Omental fat pad (tissue), 4 donors: ENCODE measurements around the gene AMIGO3. TPM values are rescaled to one million over a fixed set of nuclear protein-coding genes. Genes with fewer than 3 reads are reported as not detected.

Experiments
- ATAC-seq: fragments of 150-250 bp; one replicate; pipeline ENCODE4 v1.9.1; 2016; ENCODE audit warnings: mild to moderate bottlenecking, moderate library complexity; ENCODE audit not compliant: low FRiP score
- DNase-seq: peaks from one replicate; pipeline ENCODE4 v3.0.0-alpha.2; 2019; ENCODE audit warnings: low spot score
- small RNA-seq: library from RNA; depleted of rRNA; stranded (forward); fragments of <200 nt; gene quantifications from one replicate; pipeline ENCODE3, GENCODE V24; 2016
- total RNA-seq, 4 donors: library from RNA; depleted of rRNA; stranded (reverse); fragments of >200 nt; gene quantifications; one replicate each; pipeline ENCODE4 v1.1.0, GENCODE V29; 2016
- TF ChIP-seq, protein P1 (sequence below), 3 donors: fragments of 450-650 bp; IDR thresholded peaks; one replicate each; pipeline ENCODE4 v1.5.1; 2016 to 2017; ENCODE audit warnings: antibody characterized with exemption in 3 of 3, mild to moderate bottlenecking in 3 of 3, moderate library complexity in 2 of 3

The AMIGO3 gene
- total RNA-seq, 4 donors from 2014 or later = 0.82 to 2.9 (median 2.3) TPM

- ATAC-seq (peak; percentile 25), DNase-seq (no peak)
- TF ChIP-seq, protein P1, sequence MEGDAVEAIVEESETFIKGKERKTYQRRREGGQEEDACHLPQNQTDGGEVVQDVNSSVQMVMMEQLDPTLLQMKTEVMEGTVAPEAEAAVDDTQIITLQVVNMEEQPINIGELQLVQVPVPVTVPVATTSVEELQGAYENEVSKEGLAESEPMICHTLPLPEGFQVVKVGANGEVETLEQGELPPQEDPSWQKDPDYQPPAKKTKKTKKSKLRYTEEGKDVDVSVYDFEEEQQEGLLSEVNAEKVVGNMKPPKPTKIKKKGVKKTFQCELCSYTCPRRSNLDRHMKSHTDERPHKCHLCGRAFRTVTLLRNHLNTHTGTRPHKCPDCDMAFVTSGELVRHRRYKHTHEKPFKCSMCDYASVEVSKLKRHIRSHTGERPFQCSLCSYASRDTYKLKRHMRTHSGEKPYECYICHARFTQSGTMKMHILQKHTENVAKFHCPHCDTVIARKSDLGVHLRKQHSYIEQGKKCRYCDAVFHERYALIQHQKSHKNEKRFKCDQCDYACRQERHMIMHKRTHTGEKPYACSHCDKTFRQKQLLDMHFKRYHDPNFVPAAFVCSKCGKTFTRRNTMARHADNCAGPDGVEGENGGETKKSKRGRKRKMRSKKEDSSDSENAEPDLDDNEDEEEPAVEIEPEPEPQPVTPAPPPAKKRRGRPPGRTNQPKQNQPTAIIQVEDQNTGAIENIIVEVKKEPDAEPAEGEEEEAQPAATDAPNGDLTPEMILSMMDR (IDR thresholded peaks at IDR 0.05) = peak in 1 of 3 donors; percentile 59
Measured at GRCh38 chr3:49671291-49672288, 47.9 kb downstream of the AMIGO3 start.

DNA sequence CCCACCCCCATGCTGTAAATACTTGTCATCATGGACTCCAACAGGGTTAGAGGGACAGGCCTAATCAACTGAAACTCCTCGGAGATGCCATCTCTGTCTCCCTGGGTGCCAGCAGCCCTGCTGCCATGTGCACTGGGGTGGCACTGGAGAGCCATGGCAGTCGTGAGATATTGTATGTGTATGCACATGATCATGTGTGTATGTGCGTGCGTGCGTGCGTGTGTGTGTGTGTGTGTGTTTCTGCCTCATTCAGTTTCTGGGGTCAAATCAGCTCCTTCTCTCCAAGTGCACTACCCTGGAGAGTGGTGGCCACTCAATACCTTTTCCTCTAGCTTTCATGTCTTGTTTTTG, 48.6 kb downstream of the AMIGO3 start:
- ATAC-seq = no peak
- no peak for DNase-seq
- TF ChIP-seq, protein P1 (IDR thresholded peaks at IDR 0.05) = no peak

DNA sequence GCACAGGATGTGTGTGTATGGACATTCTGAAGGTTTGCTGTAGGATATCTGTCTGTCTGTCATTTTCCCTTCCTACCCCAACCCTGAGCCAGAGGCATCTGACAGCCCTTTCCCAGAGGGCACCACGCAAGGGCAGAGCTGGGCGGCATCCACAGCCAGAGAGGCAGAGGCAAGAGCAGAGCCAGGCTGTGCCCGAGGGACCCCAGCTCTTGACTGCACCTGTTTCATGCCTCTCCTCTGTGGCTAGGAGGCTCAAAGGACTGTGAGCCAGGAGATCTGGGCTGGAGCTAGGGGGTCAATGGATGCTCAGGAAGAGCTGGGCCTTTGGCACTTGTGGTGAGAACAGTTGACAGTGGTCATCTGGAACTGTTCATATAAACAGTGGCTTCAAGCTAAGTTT, 50.1 kb downstream of the AMIGO3 start:
- ATAC-seq = no peak

GRCh38 chr3:49668861-49669260, 50.6 kb downstream of the AMIGO3 start:
- ATAC-seq = no peak
- TF ChIP-seq, protein P1 (IDR thresholded peaks at IDR 0.05) = no peak

More for the DNA sequence above, 50.1 kb downstream of the AMIGO3 start:
- no peak for DNase-seq
- TF ChIP-seq, protein P1 (IDR thresholded peaks at IDR 0.05) = no peak

GRCh38 chr3:49668414-49668797, 51.1 kb downstream of the AMIGO3 start:
- TF ChIP-seq, protein P1 (IDR thresholded peaks at IDR 0.05) = no peak
- no peak for DNase-seq
- ATAC-seq = no peak

More at GRCh38 chr3:49668861-49669260, 50.6 kb downstream of the AMIGO3 start:
- no peak for DNase-seq

- ATAC-seq (no peak), DNase-seq (no peak)
- TF ChIP-seq, protein P1 (IDR thresholded peaks at IDR 0.05) = no peak
Measured at GRCh38 chr3:49667701-49668413, 51.6 kb downstream of the AMIGO3 start.

Small RNA genes lying within 50 kb of the gene (small RNA-seq; reads per million reads assigned to genes)
- gene AMIGO3 (not detected), gene COX6CP14 (not detected)

Other genes starting within 250 kb of the AMIGO3 start
- 10 to 100 TPM; 37.8 to 65.0 (median 44.4) TPM for gene DAG1, start 249.4 kb downstream of the AMIGO3 start, total RNA-seq
- gene BSN, start 165.2 kb downstream of the AMIGO3 start, total RNA-seq = under 1 TPM; 0.09 to 0.63 (median 0.37) TPM
- gene APEH, start 45.3 kb downstream of the AMIGO3 start, total RNA-seq = 10 to 100 TPM; 46.7 to 60.8 (median 55.0) TPM
- 10 to 100 TPM in 3 of 4 donors, 1 to 10 TPM in 1; 3.5 to 94.1 (median 25.0) TPM for gene MST1, start 30.2 kb downstream of the AMIGO3 start, total RNA-seq
- 10 to 100 TPM; 22.2 to 28.7 (median 26.7) TPM for gene RNF123, start 30.1 kb downstream of the AMIGO3 start, total RNA-seq
- gene GMPPB, start 4.3 kb upstream of the AMIGO3 start, total RNA-seq = 10 to 100 TPM; 15.6 to 31.7 (median 27.3) TPM
- gene IP6K1, start 66.9 kb upstream of the AMIGO3 start, total RNA-seq = 10 to 100 TPM; 30.5 to 41.3 (median 35.8) TPM
- gene CDHR4, start 80.2 kb upstream of the AMIGO3 start, total RNA-seq = 1 to 10 TPM in 1 of 4 donors, under 1 TPM in 1, not detected in 2; 0.36 to 6.0 TPM
- gene INKA1, start 83.6 kb upstream of the AMIGO3 start, total RNA-seq = 1 to 10 TPM in 2 of 4 donors, under 1 TPM in 2; 0.74 to 9.9 (median 2.4) TPM
- 10 to 100 TPM; 33.6 to 85.4 (median 38.1) TPM for gene UBA7, start 94.3 kb upstream of the AMIGO3 start, total RNA-seq
- 1 to 10 TPM in 3 of 4 donors, not detected in 1; 1.0 to 1.8 (median 1.6) TPM for gene TRAIP, start 136.9 kb upstream of the AMIGO3 start, total RNA-seq
- not detected for gene CAMKV, start 150.2 kb upstream of the AMIGO3 start, total RNA-seq
- 10 to 100 TPM in 1 of 4 donors, 1 to 10 TPM in 2, under 1 TPM in 1; 0.95 to 12.6 (median 5.6) TPM for gene MST1R, start 184.2 kb upstream of the AMIGO3 start, total RNA-seq
- 10 to 100 TPM in 2 of 4 donors, 1 to 10 TPM in 2; 7.1 to 16.6 (median 10.5) TPM for gene MON1A, start 210.1 kb upstream of the AMIGO3 start, total RNA-seq
- gene RBM6, start 220.5 kb upstream of the AMIGO3 start, total RNA-seq = 100 to 1,000 TPM in 1 of 4 donors, 10 to 100 TPM in 3; 62.3 to 137 (median 88.4) TPM